ENCODE data around the gene GLRA1.
"Not testable (repeated sequence)": the region's sequence is repeated elsewhere in the genome, so short reads cannot be mapped to it uniquely, and the experiment has no call there.

Gene GLRA1

DNA sequence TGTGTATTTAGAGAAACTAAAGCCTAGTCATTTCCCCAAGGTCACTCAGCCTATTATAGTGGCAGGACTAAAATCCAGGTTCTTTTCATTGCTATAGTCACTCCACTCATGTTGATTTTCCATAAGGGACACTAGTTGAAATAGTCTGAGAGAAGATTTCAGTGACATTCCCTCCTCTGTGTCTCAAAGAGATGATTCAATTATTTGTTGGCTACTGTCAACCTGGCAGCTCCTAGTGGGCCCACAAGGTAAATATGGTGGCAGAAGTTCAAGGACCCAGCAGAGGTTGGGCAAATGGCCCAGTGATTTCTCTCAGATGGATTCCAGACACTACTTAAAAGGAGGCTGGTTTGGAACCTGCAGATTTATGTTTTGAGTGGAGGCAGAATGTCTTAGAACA, 104.8 kb downstream of the GLRA1 start:
- no peak for DNase-seq (ENCODE audit: low read depth)

DNA sequence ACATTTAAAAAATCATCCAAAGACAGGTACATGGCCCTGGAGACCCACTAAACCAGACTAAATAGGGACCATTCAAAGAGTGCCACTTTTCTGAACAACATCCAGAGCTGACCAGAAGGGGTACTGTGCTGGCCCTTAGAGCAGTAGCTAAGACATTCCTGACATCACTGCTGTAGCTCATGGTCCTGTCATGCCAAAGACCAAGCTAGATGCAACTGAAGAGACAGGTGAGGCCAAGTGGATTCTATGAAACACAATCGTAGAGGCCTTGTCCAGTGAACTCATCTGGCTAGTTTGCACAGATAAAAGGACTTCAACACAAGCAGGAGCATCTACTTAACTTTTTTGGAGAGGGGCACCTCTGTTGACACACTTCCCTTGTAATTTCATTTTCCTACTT, 109.6 kb downstream of the GLRA1 start:
- no peak for DNase-seq (ENCODE audit: low read depth)

DNA sequence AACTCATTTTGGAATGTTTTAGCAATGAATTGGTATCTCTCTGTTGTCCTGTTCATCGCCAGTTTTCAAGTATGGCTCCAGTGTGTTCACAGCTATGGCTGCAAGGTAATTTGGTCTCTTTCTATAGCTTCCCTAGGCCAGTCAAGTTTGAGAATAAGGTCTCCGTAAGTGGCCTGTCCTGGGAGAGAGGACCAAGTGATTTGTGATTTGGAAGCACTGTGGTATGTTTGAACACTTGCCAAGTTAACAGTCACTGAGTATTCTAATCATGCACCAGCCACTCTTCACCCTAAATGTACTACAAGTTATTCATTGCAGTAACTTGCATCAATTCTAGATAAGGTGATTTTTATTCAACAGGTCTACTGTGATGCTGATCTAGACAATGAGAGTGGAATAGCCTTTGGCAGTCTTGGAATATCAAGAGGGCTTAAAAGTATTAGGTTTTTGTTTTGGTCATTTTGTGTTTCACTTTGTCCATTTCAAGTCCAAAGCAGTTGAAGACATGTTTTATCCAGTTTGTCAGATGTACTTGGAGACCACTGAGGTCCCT, 111.8 kb downstream of the GLRA1 start:
- no peak for DNase-seq (ENCODE audit: low read depth)

DNA sequence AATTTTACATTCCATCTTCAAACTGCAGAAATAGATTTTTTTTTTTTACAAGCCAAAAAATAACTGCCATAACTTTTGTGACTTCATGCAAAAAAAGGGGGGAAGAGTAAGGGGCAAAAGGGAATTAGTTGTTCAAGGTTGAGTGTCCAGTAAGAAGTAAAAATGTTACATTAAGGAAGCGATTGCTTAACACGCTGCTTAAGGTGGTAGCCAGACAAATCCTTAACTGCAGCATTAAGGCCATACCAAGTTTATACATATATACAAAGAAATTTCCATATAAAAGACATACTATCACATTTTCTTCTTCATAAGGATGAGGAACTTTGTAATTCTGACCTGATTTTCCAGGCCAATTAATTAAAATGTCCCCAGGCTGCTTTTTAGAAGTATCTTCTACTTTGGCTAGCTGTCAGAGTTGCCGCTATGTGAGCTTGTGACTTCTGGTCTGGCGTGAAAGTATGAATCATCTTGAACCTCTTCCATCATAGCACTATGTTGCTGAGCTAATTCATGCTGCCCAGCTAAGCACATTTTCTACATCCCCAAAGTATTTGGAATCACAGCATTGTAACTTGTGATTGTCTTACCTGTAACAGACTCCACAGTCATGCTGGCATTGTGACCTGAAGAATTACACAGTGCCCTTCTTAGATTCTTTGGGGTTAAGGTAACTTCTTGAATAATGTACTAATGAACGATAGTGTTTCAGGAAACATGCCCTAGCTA, 112.9 kb downstream of the GLRA1 start:
- DNase-seq (ENCODE audit: low read depth), result no peak

DNA sequence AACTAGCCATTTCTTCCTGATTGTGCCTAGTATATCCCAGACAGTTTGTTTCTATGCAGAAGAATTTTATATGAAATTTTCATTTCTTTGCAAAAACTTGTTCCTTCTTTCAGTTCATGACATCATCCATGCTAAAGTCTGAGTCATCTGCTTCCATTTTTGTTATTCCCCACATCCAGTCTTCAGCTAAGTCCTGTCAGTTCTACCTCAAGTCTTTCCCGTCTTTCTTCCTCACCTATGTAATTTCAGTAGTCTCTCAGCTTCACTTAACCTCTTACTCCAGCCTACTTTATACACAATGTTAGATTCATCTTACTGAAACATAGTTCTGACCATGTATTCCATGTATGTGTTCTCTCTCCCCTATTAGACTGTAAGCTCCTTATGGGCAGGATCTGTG, 113.8 kb downstream of the GLRA1 start:
- DNase-seq (ENCODE audit: low read depth), result no peak

DNA sequence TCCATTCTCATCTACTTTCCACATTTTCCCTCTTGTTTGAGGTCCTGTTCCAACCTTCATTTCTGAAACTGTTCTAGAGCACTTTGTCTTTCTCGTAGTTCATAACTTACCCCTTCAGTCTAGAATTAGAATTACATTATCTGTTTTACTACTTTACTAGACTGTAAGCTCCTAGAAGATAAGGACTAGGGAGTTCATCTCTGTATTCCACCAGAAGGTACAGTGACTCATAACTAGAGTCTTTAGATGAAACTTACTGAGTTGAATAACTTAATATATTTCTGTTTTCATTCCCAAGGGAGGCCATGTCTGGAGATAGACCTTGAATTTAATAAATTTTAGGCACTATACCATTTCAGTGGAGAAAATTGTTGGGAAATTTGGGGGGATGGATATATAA, 114.2 kb downstream of the GLRA1 start:
- no peak for DNase-seq (ENCODE audit: low read depth)

DNA sequence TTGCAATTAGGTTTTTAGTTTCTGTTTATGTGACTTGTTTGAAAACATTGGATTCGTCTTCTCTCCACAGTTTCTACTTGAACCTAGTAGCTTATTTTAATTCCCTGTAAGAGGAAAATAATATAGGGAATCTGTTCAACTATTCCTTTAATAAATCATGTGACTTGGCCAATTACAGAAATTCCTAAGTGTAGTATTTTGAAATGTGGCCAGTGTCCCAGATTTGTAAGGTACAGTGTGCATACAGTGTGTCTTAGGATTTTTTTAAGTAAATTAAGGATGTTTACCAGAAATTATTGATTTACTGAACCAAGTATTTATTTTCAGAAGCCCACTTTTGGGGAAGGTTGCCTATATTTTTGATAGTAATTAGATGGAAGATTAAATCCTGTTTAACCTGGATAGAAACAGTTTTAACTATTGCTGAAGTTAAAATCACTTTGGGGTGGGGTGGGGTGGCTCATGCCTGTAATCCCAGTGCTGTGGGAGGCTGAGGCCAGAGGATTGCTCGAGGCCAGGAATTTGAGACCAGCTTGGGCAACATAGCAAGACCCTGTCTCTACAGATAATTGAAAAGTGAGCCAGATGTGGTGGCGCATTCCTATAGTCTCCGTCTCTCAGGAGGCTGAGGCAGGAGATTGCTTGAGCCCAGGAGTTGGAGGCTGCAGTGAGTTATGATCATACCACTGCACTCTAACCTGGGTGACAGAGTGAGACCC, 116.0 kb downstream of the GLRA1 start:
- DNase-seq (ENCODE audit: low read depth), result no peak

DNA sequence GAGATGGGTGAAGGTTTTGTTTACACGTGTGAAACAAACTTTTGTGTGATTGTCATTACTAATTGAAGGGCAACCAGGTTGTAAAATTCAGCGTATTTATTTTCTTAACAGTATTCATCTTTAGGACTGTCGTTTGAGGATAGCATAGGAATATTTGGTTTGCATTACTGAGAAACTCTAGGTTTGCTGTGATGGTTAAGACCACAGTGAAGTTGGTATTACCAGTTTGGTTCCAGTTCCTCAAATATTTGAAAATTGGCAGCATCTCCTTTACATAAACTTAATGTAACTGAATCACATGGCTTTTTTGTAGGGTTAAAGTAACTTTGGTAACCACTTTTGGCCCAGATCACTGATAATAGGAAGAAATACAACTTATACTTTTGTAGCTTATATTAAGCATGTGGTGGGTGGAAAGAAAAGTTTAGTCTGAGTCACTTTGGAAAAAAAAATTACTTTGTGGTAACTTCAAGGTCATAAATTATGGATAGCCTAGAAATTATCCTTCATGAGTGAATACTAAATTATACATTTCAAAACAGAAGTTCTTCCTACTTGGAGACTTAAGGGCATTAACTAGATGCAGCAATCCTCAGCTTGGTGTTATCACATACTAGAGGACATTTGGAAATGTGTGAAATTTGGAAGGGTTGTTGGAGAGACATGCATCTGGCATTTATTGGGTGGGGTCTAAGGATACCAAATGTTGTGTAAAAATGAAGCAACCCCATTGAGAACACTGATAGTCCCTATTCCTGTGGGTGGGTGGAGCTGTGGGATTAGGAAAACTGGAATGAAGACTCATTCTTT, 119.0 kb downstream of the GLRA1 start:
- no peak for DNase-seq (ENCODE audit: low read depth)

DNA sequence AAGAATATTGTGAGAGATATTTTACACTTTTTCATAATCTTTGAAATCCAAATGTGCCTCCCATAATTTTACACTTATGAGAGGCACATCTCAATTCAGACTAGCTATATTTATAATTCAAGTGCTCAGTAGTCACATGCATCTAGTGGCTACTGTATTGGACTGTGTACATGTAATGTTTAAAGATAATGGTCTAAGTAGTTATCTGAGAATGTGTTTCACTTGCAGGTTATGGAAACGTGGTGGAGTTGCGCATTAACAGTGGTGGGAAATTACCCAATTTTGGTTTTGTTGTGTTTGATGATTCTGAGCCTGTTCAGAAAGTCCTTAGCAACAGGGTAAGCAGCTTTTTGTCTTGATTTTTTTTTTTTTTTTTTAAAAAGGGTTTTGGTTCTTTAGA, 124.1 kb downstream of the GLRA1 start:
- DNase-seq (ENCODE audit: low read depth), result no peak

DNA sequence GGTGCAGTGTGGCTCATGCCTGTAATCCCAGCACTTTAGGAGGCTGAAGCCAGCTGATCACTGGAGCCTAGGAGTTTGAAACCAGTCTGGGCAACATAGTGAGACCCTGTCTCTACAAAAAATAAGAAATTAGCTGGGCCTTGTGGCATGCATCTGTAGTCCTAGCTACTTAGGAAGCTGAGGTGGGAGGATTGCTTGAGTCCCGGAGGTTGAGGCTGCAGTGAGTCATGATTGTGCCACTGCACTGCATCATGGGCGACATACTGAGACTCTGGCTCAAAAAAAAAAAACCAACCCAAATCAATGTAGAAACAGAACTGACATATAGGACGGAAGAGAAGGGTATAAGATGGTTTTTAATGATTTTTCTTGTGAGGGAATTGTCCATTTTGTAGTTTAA, 125.2 kb downstream of the GLRA1 start:
- no peak for DNase-seq (ENCODE audit: low read depth)

DNA sequence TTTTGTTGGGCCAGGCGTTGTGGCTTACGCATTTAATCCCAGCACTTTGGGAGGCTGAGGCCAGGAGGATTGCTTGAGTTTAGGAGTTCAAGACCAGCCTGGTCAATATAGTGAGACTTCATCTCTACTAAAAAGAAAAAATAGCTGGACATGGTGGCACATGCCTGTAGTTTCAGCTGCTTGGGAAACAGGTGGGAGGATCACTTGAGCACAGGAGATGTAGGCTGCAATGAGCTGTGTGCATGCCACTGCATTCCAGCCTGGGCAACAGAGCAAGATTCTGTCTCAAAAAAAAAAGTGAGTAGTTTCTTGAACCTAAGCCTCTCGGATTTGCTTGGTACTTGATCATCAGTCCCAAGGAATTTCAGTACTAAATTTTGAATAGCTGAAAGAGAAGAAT, 126.0 kb downstream of the GLRA1 start:
- no peak for DNase-seq (ENCODE audit: low read depth)

DNA sequence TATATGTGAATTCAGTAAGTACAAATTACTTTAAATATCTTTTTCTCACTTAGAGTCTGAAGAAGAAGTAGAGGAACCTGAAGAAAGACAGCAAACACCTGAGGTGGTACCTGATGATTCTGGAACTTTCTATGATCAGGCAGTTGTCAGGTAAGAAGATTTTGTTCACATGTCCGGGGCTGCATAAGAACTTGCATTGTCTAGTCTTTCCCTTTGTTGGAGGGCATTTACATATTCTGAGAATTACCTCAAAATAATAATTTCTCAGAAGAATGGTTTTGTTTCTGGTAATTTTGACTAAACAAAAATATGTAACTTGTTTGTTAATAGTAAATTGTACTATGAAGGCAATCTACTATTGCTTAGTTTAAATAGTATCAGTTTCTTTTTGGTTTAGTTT, 129.2 kb downstream of the GLRA1 start:
- DNase-seq (ENCODE audit: low read depth), result no peak

DNA sequence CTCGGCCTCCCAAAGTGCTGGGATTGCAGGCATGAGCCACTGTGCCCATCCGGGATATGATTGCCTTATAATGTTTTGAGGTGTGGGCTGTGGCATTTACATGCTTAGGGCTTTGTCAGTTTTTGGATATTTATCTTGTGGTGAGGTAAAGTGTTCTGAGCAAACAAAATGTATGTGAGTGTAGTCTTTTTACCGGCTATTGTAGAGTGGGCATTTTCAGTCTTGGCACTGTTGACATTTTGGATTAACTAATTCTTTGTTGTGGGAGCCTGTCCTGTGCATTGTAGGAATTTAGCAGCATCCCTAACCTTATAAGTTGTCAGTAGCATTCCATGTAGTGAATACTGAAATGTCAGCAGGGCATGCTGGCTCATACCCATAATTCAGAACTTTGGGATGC, 131.3 kb downstream of the GLRA1 start:
- no peak for DNase-seq (ENCODE audit: low read depth)

DNA sequence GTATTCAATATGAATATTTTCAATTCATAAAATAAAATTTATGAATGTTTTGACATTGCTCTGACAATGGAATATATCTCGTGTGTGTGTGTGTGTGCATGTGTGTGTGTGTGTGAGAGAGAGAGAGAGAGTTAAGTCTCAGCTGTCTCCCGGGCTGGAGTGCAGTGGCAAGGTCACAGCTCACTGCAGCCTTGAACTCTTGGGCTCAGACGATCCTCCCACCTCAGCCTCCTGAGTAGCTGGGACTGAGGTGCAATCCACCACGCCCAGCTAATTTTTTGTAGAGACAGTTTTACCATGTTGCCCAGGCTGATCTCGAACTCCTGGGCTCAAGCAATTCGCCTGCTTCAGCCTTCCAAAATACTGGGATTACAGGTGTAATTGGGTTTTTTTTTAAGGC, 136.8 kb downstream of the GLRA1 start:
- DNase-seq (ENCODE audit: low read depth), result no peak

DNA sequence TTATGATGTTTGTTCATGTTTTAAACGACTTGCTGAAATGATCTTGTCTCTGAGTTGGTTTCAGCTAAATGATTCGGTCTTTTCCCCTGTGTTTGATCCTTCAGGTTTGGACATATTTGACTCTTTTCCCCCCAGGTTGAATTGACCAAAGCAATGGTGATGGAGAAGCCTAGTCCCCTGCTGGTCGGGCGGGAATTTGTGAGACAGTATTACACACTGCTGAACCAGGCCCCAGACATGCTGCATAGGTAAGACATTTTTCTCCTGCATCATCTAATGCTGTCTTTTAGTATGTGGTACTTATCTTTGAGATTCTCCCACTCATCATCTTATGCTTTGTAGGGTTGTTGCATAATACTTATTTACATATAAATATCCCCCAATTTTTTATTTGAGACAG, 138.2 kb downstream of the GLRA1 start:
- no peak for DNase-seq (ENCODE audit: low read depth)

DNA sequence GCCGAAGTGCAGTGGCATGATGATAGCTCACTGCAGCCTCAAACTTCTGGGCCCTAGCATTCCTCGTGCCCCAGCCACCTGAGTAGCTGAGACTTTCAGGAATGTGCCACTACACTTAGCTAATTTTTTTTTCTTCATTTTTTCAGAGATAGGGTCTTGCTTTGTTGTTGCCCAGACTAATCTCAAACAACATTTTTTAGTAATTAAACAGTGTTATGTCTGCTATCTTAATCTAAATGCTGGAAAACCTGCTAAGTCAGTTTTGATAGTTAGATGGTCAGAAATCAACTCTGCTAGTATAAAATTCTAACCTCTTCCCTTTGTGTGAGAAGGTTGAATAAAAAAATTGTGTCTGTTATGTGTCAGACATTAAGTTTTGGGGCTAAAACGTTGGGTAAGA, 140.5 kb downstream of the GLRA1 start:
- DNase-seq (ENCODE audit: low read depth), result no peak

DNA sequence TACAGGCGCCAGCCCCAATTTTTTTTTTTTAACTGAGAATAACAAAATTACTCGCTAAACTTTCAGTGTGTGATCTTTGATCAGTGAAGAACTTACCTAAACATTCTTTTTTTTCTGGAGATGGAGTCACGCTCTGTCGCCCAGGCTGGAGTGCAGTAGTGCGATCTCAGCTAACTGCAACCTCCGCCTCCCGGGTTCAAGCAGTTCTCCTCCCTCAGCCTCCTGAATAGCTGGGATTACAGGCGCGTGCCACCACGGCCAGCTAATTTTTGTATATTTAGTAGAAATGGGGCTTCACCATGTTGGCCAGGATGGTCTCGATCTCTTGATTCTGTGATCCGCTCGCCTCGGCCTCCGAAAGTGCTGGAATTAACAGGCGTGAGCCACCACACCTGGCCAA, 141.0 kb downstream of the GLRA1 start:
- not testable (repeated sequence) for DNase-seq (ENCODE audit: low read depth)

DNA sequence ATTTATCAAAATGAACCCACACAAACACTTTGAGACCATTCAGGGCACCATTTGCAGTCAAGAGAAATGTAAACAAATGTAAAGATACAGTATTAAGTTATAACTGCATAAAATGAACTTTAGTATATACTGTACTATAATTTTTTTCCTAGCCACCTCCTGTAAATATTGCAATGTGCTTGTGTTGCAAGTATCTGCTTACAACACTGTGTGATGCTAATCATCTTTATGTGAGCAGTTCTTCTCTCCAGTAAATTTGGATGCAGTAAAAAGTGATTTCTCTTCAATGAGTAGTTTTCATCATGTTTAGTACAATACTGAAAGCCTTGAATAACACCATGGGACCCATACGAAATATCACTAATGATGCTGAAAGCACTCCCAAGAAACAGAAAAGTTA, 143.4 kb downstream of the GLRA1 start:
- DNase-seq (ENCODE audit: low read depth), result no peak

DNA sequence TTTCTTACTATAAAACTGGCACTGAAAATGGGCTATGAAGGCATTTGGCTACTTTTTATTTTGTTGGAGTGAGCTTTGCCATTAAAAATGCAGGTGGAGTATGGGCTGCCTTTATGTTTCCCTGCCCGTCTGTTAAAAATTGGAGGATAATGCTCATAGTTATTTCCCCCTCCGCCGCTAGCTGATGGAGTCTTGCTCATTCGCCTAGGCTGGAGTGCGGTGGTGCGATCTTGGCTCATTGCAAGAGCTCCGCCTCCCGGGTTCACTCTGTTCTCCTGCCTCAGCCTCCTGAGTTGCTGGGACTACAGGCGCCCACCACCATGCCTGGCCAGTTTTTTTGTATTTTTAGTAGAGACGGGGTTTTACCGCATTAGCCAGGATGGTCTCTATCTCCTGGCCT, 144.3 kb downstream of the GLRA1 start:
- no peak for DNase-seq (ENCODE audit: low read depth)

DNA sequence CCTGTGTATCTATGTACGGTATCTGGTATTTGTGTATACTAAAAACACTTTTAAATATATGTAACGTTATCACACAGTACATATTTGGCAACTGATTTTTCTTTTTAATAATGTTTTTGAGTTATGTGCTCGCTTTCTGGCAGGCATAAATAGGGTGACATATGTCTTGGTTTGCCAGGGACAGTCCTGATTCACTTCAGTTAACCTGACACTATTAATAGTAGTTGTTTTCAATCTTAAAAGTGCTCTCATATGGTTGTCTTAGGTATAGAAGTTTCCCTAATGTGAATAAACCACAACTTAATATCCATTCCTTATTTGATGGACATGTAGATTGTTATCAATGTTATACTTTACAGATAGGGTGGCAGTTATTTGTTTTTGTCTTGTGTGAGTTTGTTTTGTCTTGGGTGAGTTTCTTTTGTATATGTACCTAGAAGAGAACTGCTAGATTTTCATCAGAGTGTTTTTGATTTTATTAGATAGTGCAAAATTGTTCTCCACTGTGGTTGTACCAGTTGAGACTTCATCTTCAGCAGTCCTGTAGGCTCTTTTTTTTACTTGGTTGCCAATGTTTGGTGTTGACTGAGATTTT, 145.0 kb downstream of the GLRA1 start:
- no peak for DNase-seq (ENCODE audit: low read depth)

DNA sequence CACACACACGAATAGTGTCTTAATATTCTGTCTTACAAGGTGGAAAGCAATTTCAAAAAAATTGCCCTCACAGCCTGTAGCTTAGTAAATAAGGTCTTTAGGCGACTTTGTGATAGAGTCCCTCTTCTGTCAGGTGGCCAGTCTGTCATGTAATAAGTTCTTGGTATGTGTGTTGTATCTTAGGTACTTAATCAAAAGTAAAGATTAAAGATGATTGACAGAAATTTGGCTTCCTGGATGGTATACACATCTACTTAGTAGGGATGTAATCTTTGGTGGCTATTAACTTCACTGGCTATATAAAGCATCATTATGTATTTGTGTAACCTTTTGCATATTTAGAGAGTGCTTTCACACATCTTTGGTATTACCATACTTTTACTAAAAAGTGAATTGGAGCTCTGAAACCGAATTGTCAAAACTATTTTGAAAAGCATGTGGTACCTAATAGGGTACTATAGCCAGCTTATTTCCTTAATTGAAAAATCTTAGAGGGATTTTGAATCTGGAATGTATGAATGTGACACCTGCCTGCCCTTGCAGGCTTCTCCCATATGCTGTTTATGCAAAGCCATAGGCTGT, 149.5 kb downstream of the GLRA1 start:
- DNase-seq (ENCODE audit: low read depth), result no peak

DNA sequence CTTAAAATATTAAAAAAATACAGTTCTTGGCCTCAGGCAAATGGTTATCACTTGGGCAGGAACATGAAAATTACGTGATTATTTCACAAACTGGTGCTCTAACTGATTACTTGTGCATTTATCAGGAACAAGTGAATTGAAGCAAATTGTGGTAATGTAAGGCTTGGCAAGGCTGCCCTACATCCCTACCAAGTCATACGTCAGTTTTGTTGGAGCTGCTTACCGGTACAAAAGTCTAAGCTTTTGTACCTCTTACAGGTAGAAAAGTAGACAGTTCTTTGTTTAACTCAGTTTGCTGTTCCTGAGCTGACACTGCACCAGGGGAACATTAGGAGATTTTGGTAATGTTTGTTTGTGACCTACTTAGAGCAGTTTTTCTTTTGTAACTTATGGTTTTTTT, 150.7 kb downstream of the GLRA1 start:
- DNase-seq (ENCODE audit: low read depth), result no peak
